KMS-11 (cell line): ENCODE data around the gene GYS1.

Experiments
- H2AFZ ChIP-seq: fragments of 200-600 bp; sonication (generic); 2 replicates; pipeline ENCODE4 v1.6.1; 2016; ENCODE audit warnings: antibody characterized with exemption, mixed run types, low read depth
- H3K27ac ChIP-seq: fragments of 200-600 bp; sonication (generic); 2 replicates; pipeline ENCODE4 v1.6.1; 2016; ENCODE audit warnings: mild to moderate bottlenecking, mixed run types
- H3K27me3 ChIP-seq: fragments of 200-600 bp; sonication (generic); 2 replicates; pipeline ENCODE4 v1.6.1; 2017; ENCODE audit warnings: mild to moderate bottlenecking, low read depth, mixed run types, moderate library complexity; ENCODE audit not compliant: insufficient read depth
- H3K36me3 ChIP-seq: fragments of 200-600 bp; sonication (generic); 2 replicates; pipeline ENCODE4 v1.6.1; 2017; ENCODE audit warnings: mild to moderate bottlenecking, mixed run types; ENCODE audit not compliant: insufficient read depth
- H3K4me1 ChIP-seq: fragments of 200-600 bp; sonication (generic); 2 replicates; pipeline ENCODE4 v1.6.1; 2016; ENCODE audit warnings: mild to moderate bottlenecking, low read depth, mixed run types; ENCODE audit not compliant: poor library complexity, severe bottlenecking
- H3K4me2 ChIP-seq: fragments of 200-600 bp; sonication (generic); 2 replicates; pipeline ENCODE4 v1.7.0; 2016; ENCODE audit warnings: mild to moderate bottlenecking, mixed run types
- H3K4me3 ChIP-seq: fragments of 200-600 bp; sonication (generic); IDR thresholded peaks from 2 replicates; pipeline ENCODE4 v1.6.1; 2017; ENCODE audit warnings: low read depth, low read length, mixed read lengths; ENCODE audit not compliant: insufficient read depth
- H3K79me2 ChIP-seq: fragments of 200-600 bp; sonication (generic); 2 replicates; pipeline ENCODE4 v1.6.1; 2016; ENCODE audit warnings: low read depth, mixed run types; ENCODE audit not compliant: insufficient read depth
- H3K9ac ChIP-seq: fragments of 200-600 bp; sonication (generic); 2 replicates; pipeline ENCODE4 v1.6.1; 2016; ENCODE audit warnings: mild to moderate bottlenecking, mixed run types
- H4K20me1 ChIP-seq: fragments of 200-600 bp; sonication (generic); 2 replicates; pipeline ENCODE4 v1.6.1; 2016; ENCODE audit warnings: mild to moderate bottlenecking, mixed run types; ENCODE audit not compliant: insufficient read depth
- TF ChIP-seq, protein P1 (sequence below): fragments of 200-600 bp; sonication (generic); conservative IDR thresholded peaks from 2 replicates; pipeline ENCODE4 v1.6.1; 2017; ENCODE audit warnings: low read depth, mild to moderate bottlenecking, antibody characterized with exemption, low read length, moderate library complexity, mixed read lengths

The GYS1 gene

DNA sequence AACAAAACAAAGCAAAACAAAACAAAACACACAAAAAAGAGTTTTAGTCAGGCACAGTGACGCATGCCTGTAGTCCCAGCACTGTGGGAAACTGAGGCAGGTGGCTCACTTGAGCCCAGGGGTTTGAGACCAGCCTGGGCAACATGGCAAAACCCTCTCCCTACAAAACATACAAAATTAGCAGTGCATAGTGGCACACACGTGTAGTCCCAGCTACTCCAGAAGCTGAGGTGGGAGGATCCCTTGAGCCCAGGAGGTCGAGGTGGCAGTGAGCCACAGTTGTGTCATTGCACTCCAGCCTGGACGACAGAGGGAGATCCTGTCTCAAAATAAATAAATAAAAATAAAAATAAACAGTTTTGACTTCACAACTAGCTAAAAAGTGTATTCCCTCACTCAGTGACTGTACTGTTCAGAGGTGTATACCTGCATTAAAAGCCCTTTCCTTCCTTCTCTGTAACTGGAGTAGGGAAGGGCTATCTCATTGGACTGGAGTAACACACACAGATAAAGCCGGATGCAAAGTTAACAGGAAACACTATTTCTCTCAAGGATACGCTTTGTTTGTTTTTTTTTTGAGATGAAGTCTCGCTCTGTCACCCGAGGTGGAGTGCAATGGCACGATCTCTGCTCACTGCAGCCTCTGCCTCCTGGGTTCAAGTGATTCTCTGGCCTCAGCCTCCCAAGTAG is 42.1 kb downstream of the GYS1 start:
- no peak overlapping the region for H2AFZ ChIP-seq
- no peak overlapping the region for H3K4me3 ChIP-seq
- TF ChIP-seq, protein P1, sequence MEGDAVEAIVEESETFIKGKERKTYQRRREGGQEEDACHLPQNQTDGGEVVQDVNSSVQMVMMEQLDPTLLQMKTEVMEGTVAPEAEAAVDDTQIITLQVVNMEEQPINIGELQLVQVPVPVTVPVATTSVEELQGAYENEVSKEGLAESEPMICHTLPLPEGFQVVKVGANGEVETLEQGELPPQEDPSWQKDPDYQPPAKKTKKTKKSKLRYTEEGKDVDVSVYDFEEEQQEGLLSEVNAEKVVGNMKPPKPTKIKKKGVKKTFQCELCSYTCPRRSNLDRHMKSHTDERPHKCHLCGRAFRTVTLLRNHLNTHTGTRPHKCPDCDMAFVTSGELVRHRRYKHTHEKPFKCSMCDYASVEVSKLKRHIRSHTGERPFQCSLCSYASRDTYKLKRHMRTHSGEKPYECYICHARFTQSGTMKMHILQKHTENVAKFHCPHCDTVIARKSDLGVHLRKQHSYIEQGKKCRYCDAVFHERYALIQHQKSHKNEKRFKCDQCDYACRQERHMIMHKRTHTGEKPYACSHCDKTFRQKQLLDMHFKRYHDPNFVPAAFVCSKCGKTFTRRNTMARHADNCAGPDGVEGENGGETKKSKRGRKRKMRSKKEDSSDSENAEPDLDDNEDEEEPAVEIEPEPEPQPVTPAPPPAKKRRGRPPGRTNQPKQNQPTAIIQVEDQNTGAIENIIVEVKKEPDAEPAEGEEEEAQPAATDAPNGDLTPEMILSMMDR: no peak
- peaks cover 10% of the 10 kb centered on the region; the same call in 1 of the 2 replicates for H3K79me2 ChIP-seq
- no peaks in the 10 kb centered on the region for H3K27me3 ChIP-seq
- no peak overlapping the region for H3K9ac ChIP-seq
- no peaks in the 10 kb centered on the region for H4K20me1 ChIP-seq
- H3K27ac ChIP-seq: no peak overlapping the region
- H3K4me2 ChIP-seq: no peak overlapping the region
- H3K36me3 ChIP-seq: no peaks in the 10 kb centered on the region
- peaks cover 11% of the 10 kb centered on the region for H3K4me1 ChIP-seq

DNA sequence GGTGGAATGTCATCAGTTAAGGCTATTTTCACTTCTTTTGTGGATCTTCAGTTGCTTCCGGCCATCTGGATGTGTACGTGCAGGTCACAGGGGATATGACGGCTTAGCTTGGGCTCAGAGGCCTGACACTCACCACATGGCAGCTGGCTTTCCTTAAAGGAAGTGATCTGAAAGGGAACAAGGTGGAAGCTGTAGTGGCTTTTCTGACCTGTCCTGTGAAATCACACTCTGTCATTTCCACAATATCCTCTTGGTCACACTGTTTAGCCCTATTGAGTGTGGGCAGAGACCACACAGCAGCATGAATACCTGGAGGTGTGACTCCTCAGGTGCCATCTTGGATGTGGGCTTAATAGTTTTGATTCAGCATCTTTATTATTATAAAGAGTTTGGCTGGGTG is 43.0 kb downstream of the GYS1 start:
- Histone ChIP-seq H3K36me3 (no peaks in the 10 kb centered on the region), H3K27me3 (no peaks in the 10 kb centered on the region), H3K4me1 (peaks cover 6% of the 10 kb centered on the region), H3K79me2 (peaks cover 3% of the 10 kb centered on the region; the same call in 1 of the 2 replicates), H2AFZ (no peak overlapping the region), H3K9ac (no peak overlapping the region), H4K20me1 (no peaks in the 10 kb centered on the region), H3K27ac (no peak overlapping the region), H3K4me2 (no peak overlapping the region), H3K4me3 (no peak overlapping the region)
- TF ChIP-seq, protein P1: no peak

DNA sequence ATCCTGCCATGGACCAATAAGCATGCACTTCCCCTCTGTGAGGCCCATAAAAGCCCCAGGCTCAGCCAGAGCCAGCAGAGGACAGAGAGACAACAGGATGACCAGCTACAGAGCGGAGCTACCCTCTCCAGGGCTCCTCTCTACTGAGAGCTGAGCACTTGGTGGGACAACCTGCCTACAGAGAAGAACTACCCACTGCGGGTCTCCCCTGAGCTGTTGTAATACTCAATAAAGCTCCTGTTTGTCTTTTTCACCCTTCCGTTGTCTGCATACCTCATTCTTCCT is 45.9 kb downstream of the GYS1 start:
- Histone ChIP-seq H3K4me3 (no peak overlapping the region), H3K27ac (no peak overlapping the region), H3K79me2 (no peaks in the 10 kb centered on the region), H4K20me1 (no peaks in the 10 kb centered on the region), H2AFZ (no peak overlapping the region), H3K4me1 (no peaks in the 10 kb centered on the region), H3K27me3 (no peaks in the 10 kb centered on the region), H3K9ac (no peak overlapping the region), H3K36me3 (no peaks in the 10 kb centered on the region), H3K4me2 (no peak overlapping the region)
- TF ChIP-seq, protein P1: no peak

DNA sequence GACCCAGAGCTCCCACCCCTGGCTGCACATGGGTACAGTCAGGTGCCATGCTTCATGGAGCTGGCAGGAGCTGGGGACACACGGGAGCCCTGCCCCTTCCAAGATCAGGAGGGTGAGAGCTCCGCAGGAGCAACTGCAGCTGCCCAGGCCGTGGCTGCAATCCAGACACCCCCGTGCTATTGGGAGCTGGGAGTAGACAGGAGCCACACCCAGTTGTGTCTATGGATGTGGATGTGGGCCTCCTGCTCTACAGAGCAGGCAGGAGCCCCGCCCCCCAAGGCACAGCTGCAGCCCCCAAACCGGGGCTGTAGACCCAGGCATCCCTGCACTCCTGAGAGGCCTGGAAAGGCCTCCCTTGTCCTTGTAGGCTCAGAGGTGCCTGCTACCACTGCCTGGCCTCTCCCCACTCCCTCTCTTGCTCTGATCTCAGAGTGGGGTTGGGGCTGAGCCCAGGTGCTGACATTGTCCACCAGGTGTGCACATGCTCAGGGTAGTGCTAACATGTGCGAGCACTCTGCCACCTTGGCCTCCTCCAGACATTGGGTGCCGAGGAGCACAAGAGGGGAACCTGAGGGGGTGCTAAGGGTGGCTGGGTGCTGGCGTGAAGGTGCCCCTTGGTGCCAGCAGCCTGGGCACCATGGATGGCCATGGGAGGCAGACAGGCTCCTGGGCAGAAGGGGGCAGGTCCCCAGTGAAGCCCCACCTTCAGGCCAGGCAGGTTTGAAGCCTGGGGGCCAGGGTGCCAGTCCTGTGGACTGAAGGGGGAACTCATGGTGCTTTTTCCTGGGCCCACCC is 46.4 kb downstream of the GYS1 start:
- H3K9ac ChIP-seq: no peak overlapping the region
- TF ChIP-seq, protein P1: no peak

More for the DNA sequence above, 46.4 kb downstream of the GYS1 start:
- Histone ChIP-seq H3K36me3 (no peaks in the 10 kb centered on the region), H3K27me3 (no peaks in the 10 kb centered on the region), H3K4me2 (no peak overlapping the region), H4K20me1 (no peaks in the 10 kb centered on the region), H3K27ac (no peak overlapping the region), H3K4me1 (no peaks in the 10 kb centered on the region), H2AFZ (no peak overlapping the region), H3K79me2 (no peaks in the 10 kb centered on the region), H3K4me3 (no peak overlapping the region)
